T-helper 1 cell (primary cell): ENCODE measurements around the gene KLHL41.
"Not testable (repeated sequence)": the region's sequence is repeated elsewhere in the genome, so short reads cannot be mapped to it uniquely, and the experiment has no call there.

Source experiments
- DNase-seq, 5 donors: peaks; one replicate each; pipeline ENCODE4 v3.0.0-alpha.2; 2012 to 2020

The KLHL41 gene

DNA sequence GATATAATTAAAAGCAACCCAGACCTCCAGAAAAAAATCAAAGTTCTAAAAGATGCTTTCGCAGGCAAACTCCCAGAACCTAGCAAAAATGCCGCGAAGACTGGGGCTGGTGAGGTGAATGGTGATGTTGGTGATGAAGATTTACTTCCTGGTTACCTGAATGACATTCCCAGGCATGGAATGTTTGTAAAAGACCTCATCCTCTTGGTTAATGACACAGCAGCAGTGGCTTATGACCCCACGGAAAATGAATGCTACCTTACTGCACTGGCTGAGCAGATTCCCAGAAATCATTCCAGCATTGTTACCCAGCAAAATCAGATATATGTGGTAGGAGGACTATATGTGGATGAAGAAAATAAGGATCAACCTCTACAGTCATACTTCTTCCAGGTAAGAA lies 994 bp downstream of the KLHL41 start:
- DNase-seq = no peak

DNA sequence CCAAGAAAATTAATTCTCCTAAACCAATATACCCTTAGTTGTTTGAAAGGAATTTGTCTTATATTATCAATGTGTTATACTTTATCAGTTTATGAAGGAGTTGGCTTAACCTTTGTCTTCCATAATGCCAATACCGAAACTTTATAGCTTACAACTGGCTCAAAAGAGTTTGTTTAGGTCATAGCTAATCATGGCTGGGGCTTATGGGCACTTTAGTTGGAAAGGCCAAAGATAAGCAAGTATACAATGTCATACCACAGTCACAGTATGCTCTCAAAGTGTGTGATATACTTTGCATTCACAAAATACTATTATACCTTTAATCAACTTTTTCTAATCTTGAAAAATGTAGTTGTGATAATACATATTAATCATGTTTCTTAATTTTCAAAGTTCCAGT lies 2.3 kb downstream of the KLHL41 start:
- no peak for DNase-seq

DNA sequence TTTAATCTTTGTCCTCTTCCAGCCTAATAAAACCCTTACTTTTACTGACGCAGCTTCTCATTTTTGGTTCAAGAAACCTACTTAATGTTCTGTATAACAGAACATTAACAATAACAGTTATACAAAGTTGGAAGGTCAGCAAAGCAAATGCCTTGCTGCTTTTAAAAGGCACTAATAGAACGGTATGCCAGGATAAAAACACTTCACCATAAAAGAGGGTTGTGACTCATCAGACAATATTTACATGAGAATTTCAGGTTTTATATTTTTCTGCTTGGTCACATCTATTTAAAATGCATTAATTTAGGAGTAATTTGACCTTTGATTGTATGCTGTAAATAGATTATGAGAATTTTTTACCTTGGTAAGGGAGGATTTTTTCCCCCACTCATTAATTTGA lies 3.0 kb downstream of the KLHL41 start:
- no peak for DNase-seq

DNA sequence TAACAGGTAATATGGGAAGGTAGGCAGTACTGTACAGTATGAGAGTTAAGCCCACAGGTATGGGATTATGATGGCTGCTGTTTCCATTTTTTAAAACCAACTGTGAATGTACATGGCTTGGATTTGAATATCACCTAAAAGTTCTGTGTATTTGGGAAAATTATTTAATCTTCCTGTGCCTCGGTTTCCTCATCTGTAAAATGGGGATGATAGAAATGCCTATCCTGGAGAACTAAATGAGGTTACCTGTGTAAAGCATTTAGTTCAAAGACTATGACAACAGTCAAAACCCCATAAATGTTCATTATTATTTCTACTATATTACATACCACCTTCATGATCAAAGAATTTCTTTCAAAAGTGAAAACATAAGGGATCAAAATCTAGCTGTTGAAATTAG lies 3.6 kb downstream of the KLHL41 start:
- DNase-seq = no peak

DNA sequence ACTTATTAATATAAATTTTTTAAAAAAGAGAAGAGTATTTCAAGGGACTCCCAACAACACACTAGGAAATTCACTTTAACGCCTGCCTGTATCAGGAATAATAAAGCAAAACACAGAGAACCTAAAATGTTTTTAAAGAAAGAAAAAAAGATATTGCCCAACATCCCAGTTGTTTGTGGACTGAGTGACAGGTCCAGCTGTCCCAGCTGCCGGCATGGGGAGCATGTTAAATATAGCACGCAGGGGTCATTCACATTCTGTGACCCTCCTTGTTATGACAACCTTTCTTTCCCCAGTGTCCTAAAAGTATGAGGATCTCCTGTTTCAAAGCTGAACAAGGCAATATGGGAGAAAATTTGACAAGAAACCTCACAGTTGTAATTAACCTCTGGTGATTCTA lies 4.4 kb downstream of the KLHL41 start:
- DNase-seq = no peak

DNA sequence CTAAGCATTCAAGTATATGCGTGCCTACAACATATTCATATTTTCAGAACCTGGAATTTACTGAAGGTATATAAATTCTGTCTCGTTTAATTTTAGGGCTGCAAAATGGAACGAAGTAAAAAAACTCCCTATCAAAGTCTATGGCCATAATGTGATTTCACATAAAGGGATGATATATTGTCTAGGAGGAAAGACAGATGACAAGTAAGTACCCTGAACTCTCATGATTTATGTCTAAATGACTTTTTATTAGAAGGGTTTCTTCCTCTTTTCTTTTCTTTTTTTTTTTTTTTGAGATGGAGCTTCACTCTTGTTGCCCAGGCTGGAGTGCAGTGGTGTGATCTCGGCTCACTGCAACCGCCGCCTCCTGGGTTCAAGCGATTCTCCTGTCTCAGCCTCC lies 5.3 kb downstream of the KLHL41 start:
- not testable (repeated sequence) for DNase-seq

DNA sequence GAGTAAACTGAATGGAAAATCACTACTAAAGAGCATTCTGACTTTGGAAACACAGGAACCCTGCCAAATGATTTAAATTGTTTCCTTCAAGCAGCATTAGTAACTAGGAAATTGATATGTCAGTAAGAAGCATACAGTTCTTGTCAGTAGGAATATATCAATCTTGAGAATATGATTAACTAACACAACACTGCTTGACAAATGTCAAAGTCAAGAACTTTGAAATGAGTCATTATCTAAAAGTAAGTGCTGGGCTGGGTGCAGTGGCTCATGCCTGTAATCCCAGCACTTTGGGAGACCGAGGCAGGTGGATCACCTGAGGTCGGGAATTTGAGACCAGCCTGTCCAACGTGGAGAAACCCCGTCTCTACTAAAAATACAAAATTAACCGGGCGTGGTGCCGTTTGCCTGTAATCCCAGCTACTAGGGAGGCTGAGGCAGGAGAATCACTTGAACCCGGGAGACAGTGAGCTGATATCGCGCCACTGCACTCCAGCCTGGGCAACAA lies 7.0 kb downstream of the KLHL41 start:
- not testable (repeated sequence) for DNase-seq

DNA sequence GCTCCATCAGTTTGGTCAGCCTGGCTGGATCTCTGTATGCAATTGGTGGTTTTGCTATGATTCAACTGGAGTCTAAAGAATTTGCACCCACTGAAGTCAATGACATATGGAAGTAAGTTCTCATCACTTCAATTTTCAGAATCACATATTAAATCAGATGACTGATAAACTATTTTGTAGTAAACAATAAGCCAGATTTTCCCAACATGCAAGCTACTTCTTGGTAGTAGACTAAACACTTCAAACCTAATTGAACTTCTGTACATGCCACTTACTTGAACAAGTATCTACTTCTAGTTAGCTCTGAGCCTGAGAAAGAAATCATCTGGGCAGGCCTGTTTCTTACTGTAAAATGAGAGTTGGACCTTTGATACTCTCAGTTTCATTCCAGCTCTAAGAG lies 11.4 kb downstream of the KLHL41 start:
- no peak for DNase-seq

DNA sequence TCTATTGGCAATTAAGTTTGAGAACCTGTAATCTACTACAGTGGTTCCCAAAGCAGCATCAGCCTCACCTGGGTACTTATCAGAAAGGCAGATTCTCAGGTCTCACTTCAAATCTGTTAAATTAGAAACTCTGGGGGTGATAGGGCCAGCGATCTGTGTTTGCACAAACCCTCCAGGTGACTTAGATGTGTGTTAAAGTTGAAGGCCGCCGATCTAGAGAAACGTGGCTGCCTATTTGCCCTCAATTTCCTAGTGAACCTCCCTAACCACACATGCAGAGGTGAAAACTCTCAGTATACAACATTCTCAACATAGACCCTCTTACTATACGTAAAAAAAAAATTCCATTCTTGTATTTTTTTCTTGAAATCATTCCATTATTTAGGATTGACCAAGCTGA lies 14.2 kb downstream of the KLHL41 start:
- no peak for DNase-seq

DNA sequence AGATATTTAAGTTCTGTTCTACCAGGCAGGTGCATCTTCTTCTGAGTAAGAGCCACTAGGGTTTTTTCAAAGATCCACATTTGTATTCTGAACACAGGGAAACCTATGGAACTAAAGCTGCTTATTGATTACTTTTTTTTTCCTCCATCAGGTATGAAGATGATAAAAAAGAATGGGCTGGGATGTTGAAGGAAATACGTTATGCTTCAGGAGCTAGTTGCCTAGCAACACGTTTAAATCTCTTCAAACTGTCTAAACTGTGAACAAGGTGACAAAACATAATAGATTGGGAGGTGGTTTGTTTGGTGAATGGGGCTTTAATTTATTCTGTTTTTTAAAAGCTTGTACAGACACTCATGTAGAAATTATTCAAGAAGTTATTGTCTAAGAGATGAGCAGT lies 15.9 kb downstream of the KLHL41 start:
- DNase-seq = no peak

DNA sequence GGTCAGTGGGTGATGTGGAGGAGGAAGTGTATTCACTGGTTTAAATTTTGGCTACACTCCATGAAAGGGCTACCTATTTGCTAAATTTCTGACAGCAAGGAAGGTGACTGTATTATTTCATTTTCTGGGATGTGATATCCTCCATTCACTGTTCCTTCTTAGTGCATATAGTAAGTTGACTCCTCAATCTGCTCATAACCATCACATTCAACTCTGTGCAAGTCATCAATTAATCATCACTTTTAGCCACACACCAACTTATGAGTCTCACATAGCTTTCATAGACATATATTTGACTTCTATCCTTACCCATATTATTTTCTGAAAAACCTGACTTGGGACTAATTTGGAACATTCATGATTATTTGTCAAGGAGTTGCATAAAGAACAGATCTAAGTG lies 16.9 kb downstream of the KLHL41 start:
- DNase-seq = no peak

DNA sequence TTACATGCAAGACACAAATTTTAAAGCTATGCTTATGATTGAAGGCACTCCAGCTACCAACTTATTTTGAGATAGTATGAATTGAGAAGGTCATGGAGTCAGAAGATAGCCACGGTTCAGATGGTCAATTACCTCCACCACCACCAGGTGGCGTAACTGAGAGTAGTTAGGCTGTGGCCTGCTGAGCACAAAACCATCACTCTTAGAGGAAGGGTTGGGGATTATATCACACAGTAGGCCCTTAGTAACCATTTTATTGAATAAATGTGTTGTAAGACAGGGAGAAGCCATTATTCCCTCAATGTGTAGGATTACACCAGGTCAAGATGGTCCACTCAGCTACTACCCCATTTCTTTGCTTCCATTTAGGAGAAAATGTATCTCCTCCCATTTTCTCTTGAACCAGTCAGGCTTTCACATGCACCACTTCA lies 18.8 kb downstream of the KLHL41 start:
- peak; percentile 20 to 71 (median 60) for DNase-seq

DNA sequence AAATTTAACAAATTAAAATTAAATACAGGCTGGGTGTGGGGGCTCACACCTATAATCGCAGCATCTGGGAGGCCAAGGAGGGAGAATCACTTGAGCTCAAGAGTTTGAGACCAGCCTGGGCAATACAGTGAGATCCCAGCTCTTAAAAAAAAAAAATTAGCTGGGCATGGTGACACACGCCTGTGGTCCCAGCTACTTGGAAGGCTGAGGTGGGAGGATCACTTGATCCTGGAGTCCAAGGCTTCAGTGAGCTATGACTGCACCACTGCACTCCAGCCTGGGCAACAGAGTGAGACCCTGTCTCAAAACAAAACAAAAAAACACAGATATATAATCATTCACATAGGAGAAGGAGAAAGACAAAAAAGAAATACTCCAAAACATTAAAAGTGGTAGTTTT lies 30.0 kb downstream of the KLHL41 start:
- DNase-seq = not testable (repeated sequence)

DNA sequence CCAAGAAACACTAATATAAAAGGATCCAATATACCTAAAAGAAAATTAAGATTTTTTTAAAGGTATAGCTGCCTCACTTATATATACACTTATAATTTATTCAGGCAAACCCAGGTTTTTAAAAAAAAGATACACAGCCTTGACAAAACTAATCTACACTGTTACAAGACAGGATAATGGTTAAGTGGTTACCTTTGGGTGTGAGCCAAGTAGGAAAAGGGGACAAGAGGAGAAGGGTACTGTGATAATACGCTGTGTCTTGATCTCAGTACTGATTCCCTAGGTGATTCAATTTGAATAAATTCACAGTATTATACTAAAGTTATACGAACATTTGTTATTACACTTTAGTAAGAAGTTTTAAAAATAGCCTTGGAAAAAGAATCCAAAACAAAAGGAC lies 30.6 kb downstream of the KLHL41 start:
- no peak for DNase-seq

DNA sequence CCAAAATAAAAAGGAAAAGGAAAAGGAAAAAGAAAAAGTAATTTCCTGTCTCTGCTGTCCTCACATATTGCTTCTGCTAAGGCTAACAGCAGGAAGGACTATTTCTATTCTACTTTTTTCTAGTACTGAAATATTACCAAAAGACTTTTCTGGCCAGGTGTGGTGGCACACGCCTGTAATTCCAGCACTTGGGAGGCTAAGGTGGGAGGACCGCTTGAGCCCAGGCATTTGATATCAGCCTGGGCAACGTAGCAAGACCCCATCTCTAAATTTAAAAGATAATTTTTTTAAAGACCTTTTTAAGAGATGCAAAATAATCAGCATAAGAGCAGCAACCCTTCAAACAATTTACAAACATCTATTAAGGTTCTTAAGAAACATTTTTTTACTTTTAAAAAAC lies 32.9 kb downstream of the KLHL41 start:
- DNase-seq = no peak

DNA sequence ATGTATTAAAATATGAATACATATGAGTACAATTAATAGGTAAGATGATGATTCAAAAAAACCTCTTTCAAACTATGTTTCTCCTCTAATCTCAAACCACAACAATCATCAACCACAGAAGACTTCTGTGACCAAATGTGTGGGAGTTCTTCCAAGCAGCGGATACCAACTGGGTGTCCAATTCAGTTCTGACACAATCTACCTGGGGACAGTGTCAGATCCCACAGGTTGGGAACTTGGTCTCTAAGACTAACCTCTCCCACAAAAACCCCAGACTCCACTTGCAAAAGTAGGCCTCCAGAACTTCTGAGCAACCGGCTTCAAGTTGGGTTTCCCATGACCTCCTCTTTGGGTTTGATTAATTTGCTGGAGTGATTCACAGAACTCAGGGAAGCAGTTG lies 37.3 kb downstream of the KLHL41 start:
- DNase-seq = no peak

DNA sequence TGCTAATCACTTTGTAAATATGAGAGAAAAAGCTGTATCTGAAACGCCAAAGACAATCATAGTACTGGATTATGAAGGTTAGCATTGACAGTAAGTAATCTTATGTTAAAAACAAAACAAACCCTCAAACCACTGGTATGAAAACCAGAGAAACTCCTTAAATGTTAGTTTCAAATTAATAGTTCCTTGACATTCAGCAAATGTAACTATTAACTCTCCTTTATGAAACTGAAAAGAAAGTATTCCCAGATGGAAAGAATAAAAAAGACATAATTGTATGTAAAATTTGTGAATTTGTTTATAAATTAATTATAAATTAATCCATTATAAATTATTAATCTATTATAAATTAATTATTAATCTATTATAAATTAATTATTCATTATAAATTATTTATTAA lies 51.9 kb downstream of the KLHL41 start:
- DNase-seq = no peak

DNA sequence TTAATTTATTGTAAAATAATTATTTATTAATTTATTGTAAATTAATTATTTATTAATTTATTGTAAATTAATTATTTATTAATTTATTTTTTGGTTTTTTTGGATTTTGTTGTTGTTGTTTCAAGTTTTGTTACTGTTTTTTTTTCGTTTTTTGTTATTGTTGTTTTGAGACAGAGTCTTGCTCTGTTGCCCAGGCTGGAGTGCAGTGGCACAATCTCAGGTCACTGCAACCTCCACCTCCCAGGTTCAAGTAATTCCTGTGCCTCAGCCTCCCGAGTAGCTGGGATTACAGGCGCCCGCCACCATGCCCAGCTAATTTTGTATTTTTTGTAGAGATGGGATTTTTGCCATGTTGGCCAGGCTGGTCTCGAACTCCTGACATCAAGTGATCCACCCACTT lies 52.6 kb downstream of the KLHL41 start:
- DNase-seq = not testable (repeated sequence)

DNA sequence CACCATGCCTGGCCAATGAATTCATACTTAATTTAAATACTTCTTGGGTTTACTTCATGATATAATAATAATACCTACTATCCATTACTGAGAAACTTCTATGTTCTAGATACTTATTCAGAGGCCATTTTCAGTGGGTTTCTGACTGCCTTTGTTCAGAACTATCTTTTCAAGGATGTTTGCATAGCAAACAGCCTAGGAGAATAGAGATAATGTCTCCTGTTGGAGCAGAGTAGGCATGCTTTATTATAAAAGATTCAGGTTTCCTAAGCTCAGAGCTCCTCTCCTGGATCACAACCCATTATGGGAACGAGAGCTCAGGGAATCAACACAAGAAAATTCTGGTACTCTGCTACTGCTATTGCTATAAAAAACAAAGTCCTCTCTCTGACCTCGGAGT lies 53.0 kb downstream of the KLHL41 start:
- no peak for DNase-seq

DNA sequence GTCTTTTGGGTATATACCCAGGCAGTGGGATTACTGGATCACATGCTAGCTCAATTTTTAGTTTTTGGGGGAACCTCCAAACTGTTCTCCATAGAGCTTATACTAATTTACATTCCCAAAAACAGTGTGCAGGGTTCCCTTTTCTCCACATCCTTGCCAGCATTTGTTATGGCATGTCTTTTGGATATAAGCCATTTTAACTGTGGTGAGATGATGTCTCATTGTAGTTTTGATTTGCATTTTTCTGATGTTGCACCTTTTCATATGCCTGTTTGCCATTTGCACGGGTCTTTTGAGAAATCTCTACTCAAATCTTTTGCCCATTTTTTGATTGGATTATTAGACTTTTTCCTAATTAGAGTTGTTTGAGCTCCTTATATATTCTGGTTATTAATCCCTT lies 56.2 kb downstream of the KLHL41 start:
- DNase-seq = no peak

DNA sequence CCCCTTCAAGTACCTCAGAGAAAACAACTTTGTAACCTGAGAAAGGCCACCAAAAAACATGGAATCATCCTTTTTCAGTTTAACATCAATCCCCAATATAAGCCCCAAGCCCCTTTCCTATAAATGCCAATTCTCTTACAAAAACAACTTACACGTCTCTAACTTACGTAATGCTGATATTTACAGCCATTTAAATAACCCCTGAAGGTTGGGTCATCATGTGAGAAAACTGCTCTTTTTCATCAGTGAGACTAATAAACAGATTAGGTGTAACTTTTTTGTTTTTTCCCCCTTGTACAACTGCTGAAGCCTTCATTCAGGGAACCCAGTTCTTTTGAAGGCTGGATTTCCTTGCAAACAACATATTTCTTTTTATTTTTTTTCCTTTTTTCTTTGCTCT lies 60.4 kb downstream of the KLHL41 start:
- no peak for DNase-seq

DNA sequence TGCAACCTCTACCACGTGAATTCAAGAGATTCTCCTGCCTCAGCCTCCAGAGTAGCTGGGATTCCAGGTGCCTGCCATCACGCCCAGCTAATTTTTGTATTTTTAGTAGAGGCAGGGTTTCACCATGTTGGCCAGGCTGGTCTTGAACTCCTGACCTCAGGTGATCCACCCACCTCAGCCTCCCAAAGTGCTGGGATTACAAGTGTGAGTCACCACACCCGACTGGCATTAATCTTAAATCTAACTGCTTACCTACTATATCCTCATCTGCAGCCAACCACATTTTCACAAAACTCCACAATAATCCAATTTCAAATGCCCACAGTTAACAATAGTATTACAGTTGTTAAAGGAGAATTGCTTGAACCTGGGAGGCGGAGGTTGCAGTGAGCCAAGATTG lies 61.2 kb downstream of the KLHL41 start:
- DNase-seq = not testable (repeated sequence)

DNA sequence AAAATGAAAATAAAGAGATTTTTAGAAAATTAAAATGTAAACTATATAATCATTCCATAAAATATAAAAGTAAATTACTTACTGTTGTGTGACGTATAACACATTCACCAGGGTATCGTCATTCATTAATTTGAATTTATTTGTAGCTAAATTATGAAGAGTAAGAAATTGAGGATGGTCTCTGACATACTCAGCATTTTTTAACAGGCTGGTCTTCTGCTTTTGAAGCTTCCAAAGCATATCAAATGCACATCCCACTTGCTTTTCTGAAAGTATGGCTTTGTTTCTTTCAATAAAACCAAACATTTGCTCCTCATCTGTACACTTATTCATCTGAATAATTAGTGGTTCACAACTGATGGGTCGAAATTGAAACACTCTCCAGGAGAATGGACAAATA lies 62.1 kb downstream of the KLHL41 start:
- no peak for DNase-seq

DNA sequence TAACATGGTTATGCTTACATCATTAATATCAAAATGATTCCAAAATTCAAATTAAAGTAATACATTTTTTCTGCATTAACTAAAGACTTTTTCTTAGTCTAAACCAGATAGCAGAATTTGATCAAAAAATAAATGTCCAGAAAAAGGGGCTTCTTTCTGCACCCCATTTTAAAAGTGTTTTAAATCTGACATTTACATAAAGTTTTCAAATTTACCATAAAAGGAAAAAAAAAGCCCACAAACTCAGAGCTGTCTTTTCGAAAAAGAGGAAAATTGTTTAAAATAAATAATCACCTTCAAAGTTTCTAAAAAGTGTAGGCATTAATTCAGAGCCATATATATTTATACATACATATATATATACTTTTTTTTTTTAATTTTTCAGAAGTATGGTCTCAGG lies 62.7 kb downstream of the KLHL41 start:
- no peak for DNase-seq

DNA sequence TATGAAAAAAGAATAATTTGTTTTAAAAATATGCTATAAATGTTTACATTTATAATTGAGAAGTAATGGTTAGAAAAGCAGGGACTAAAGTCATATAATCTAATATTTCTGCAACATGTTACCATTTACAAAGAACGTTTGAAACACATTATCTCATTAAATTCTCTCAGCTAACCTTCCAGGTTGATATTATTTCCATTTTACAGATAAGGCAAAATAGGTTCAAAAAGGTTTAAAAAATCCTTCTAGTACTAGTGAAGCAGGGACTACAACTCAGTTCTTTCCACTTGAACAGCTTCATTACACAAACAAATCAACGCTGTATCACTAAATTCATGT lies 63.3 kb downstream of the KLHL41 start:
- no peak for DNase-seq
